PC-3 (cell line): ENCODE measurements around the gene PITPNM3. TPM values are rescaled to one million over a fixed set of nuclear protein-coding genes. Genes with fewer than 3 reads are reported as not detected.

Experiments
- ATAC-seq: fragments of 200-7000 bp; cut with Tn5 transposase; 2 replicates; pipeline ENCODE4 v1.9.1; 2020; ENCODE audit warnings: mild to moderate bottlenecking, moderate library complexity
- BruUV-seq: library from RNA; stranded (reverse); fragments of 400-500 nt; replicated peaks from 2 replicates; lab custom pipeline; 2021; lab: Mats Ljungman, UMichigan
- CTCF ChIA-PET: fragments of 300-600 bp; sonication (Branson Sonifier 250); formaldehyde crosslinking; loops from one replicate; lab custom pipeline; 2022; ENCODE audit warnings: antibody characterized with exemption; lab: Charles Lee
- POLR2A ChIA-PET: fragments of 300-600 bp; sonication (Branson Sonifier 250); formaldehyde crosslinking; loops from one replicate; lab custom pipeline; 2022; ENCODE audit warnings: antibody characterized with exemption; ENCODE audit not compliant: unreplicated experiment; lab: Charles Lee
- DNase-seq: peaks from one replicate; pipeline ENCODE4 v3.0.0-alpha.2; 2015
- H2AFZ ChIP-seq: fragments of 300-600 bp; sonication (generic); 2 replicates; pipeline ENCODE4 v1.6.0; 2016; ENCODE audit warnings: antibody characterized with exemption, low read length
- H3F3A ChIP-seq: fragments of 300-600 bp; sonication (generic); one replicate; pipeline ENCODE4 v1.6.0; 2017; ENCODE audit warnings: antibody characterized with exemption, low read length, control low read depth, mild to moderate bottlenecking; ENCODE audit not compliant: unreplicated experiment
- H3K27ac ChIP-seq: fragments of 300-600 bp; sonication (generic); 2 replicates; pipeline ENCODE4 v1.5.1; 2016; ENCODE audit warnings: mild to moderate bottlenecking, low read length
- H3K27me3 ChIP-seq: fragments of 300-600 bp; sonication (generic); 2 replicates; pipeline ENCODE4 v1.6.1; 2016; ENCODE audit warnings: low read length, mixed read lengths
- H3K36me3 ChIP-seq: fragments of 300-600 bp; sonication (generic); 2 replicates; pipeline ENCODE4 v1.6.1; 2016; ENCODE audit warnings: low read depth, mixed run types, low read length, mixed read lengths
- H3K4me1 ChIP-seq: fragments of 300-600 bp; sonication (generic); 2 replicates; pipeline ENCODE4 v1.5.1; 2016; ENCODE audit warnings: low read length; ENCODE audit not compliant: insufficient read depth
- H3K4me2 ChIP-seq: fragments of 300-600 bp; sonication (generic); 2 replicates; pipeline ENCODE4 v1.6.0; 2016; ENCODE audit warnings: low read length
- H3K4me3 ChIP-seq: fragments of 300-600 bp; sonication (generic); 2 replicates; pipeline ENCODE4 v1.5.1; 2016; ENCODE audit warnings: mild to moderate bottlenecking, low read length, mixed read lengths
- H3K79me2 ChIP-seq: fragments of 300-600 bp; sonication (generic); 2 replicates; pipeline ENCODE4 v1.6.1; 2017; ENCODE audit warnings: low read length, mixed read lengths
- H3K9ac ChIP-seq: fragments of 300-600 bp; sonication (generic); 2 replicates; pipeline ENCODE4 v1.6.0; 2016; ENCODE audit warnings: mild to moderate bottlenecking, low read length
- H3K9me2 ChIP-seq: fragments of 300-600 bp; sonication (generic); replicated peaks from 2 replicates; pipeline ENCODE4 v1.6.1; 2016; ENCODE audit warnings: mixed run types, low read length, mixed read lengths
- H3K9me3 ChIP-seq: fragments of 300-600 bp; sonication (generic); 2 replicates; pipeline ENCODE4 v1.6.1; 2016; ENCODE audit warnings: low read length, mixed read lengths
- H4K20me1 ChIP-seq: fragments of 300-600 bp; sonication (generic); 2 replicates; pipeline ENCODE4 v1.6.1; 2016; ENCODE audit warnings: low read length, mixed read lengths
- CTCF ChIP-seq: fragments of 300-600 bp; sonication (generic); conservative IDR thresholded peaks from 2 replicates; pipeline ENCODE4 v1.5.1; 2017; ENCODE audit warnings: antibody characterized with exemption, low read depth, mild to moderate bottlenecking, low read length
- EZH2 ChIP-seq: fragments of 300-600 bp; sonication (generic); IDR thresholded peaks from one replicate; pipeline ENCODE4 v1.6.1; 2017; ENCODE audit warnings: antibody characterized with exemption, mild to moderate bottlenecking, low read length; ENCODE audit not compliant: unreplicated experiment
- EZH2phosphoT487 ChIP-seq: fragments of 300-600 bp; sonication (generic); IDR thresholded peaks from 2 replicates; pipeline ENCODE4 v1.6.1; 2018; ENCODE audit warnings: mild to moderate bottlenecking, antibody characterized with exemption, low read length, borderline replicate concordance
- intact Hi-C: fragments of 100-400 bp; cut with micrococcal nuclease; formaldehyde crosslinking; loops from 2 replicates; pipeline ENCODE4 v1.9.0; 2023
- total RNA-seq: library from RNA; depleted of rRNA; stranded (reverse); fragments of >200 nt; gene quantifications from 2 replicates; pipeline ENCODE4 v1.2.3, GENCODE V29; 2014

Gene PITPNM3
- total RNA-seq, 1 experiment from 2014 or later: 7.1 TPM

- no peaks in the 10 kb centered on the region for H3K27me3 ChIP-seq
- H3K36me3 ChIP-seq: no peaks in the 10 kb centered on the region
- no peaks in the 10 kb centered on the region for H3K9me2 ChIP-seq
- no peak overlapping the region for H3K27ac ChIP-seq
- H3K9me3 ChIP-seq: no peaks in the 10 kb centered on the region
- no peaks in the 10 kb centered on the region for H4K20me1 ChIP-seq
- TF ChIP-seq EZH2: no peak
- no peak for TF ChIP-seq CTCF
- no peak for TF ChIP-seq EZH2phosphoT487
- ATAC-seq (no peak), DNase-seq (no peak)
- no peak overlapping the region for H2AFZ ChIP-seq
- H3K4me1 ChIP-seq: no peaks in the 10 kb centered on the region
- no TSS peak for BruUV-seq
- no peak overlapping the region for H3K9ac ChIP-seq
- no peak overlapping the region for H3K4me3 ChIP-seq
- no peaks in the 10 kb centered on the region for H3K79me2 ChIP-seq
- intact Hi-C loops: no loop called here
- POLR2A ChIA-PET: no interaction called here
- no peaks in the 10 kb centered on the region for H3F3A ChIP-seq
- CTCF ChIA-PET: no interaction called here
- no peak overlapping the region for H3K4me2 ChIP-seq
Measured at GRCh38 chr17:6491071-6491700, 65.2 kb downstream of the PITPNM3 start.

GRCh38 chr17:6489016-6489550 is 67.3 kb downstream of the PITPNM3 start:
- Histone ChIP-seq H3K9me2 (no peaks in the 10 kb centered on the region), H3K4me3 (no peak overlapping the region), H3F3A (no peaks in the 10 kb centered on the region), H3K79me2 (no peaks in the 10 kb centered on the region), H3K4me1 (no peaks in the 10 kb centered on the region), H3K27ac (no peak overlapping the region), H3K4me2 (no peak overlapping the region), H3K9ac (no peak overlapping the region), H3K9me3 (no peaks in the 10 kb centered on the region), H3K27me3 (no peaks in the 10 kb centered on the region), H2AFZ (no peak overlapping the region), H4K20me1 (no peaks in the 10 kb centered on the region), H3K36me3 (no peaks in the 10 kb centered on the region)
- DNase-seq (no peak), ATAC-seq (no peak)
- POLR2A ChIA-PET: interaction anchor here (0.6 kb wide), 1 partner anchor 9 kb away, joined by 6 read pairs; no protein-coding TSS in a partner anchor
- no peak for TF ChIP-seq CTCF
- TF ChIP-seq EZH2phosphoT487: no peak
- TF ChIP-seq EZH2: no peak
- no TSS peak for BruUV-seq
- intact Hi-C loops: no loop called here
- CTCF ChIA-PET: no interaction called here

- H3K4me2 ChIP-seq: no peak overlapping the region
- no peaks in the 10 kb centered on the region for H4K20me1 ChIP-seq
- H3K27ac ChIP-seq: no peak overlapping the region
- no peaks in the 10 kb centered on the region for H3K79me2 ChIP-seq
- no peak overlapping the region for H3K9ac ChIP-seq
- DNase-seq: no peak
- H2AFZ ChIP-seq: no peak overlapping the region
- no peaks in the 10 kb centered on the region for H3K9me3 ChIP-seq
- H3K4me3 ChIP-seq: no peak overlapping the region
- no peaks in the 10 kb centered on the region for H3K9me2 ChIP-seq
- no peaks in the 10 kb centered on the region for H3F3A ChIP-seq
- POLR2A ChIA-PET: no interaction called here
- H3K36me3 ChIP-seq: no peaks in the 10 kb centered on the region
- no peaks in the 10 kb centered on the region for H3K27me3 ChIP-seq
- CTCF ChIA-PET: no interaction called here
- TF ChIP-seq EZH2: no peak
- no peak for TF ChIP-seq EZH2phosphoT487
- TF ChIP-seq CTCF: no peak
- intact Hi-C loops: no loop called here
- H3K4me1 ChIP-seq: no peaks in the 10 kb centered on the region
- BruUV-seq: no TSS peak
- no peak for ATAC-seq
Measured at GRCh38 chr17:6488008-6488539, 68.3 kb downstream of the PITPNM3 start.
